HCT116 (cell line): ENCODE results near the gene SMR3A. TPM values are rescaled to one million over a fixed set of nuclear protein-coding genes. Genes with fewer than 3 reads are reported as not detected.

ENCODE experiments used
- ATAC-seq: fragments of 200-7000 bp; cut with Tn5 transposase; 2 replicates; pipeline ENCODE4 v1.9.1; 2020; ENCODE audit warnings: mild to moderate bottlenecking, moderate library complexity
- BruUV-seq: library from RNA; stranded (reverse); fragments of 400-500 nt; replicated peaks from 2 replicates; lab custom pipeline; 2021; lab: Mats Ljungman, UMichigan
- CTCF ChIA-PET: fragments of 300-600 bp; sonication (Branson Sonifier 250); formaldehyde crosslinking; loops from one replicate; lab custom pipeline; 2021; ENCODE audit warnings: antibody characterized with exemption; lab: Charles Lee
- POLR2A ChIA-PET: fragments of 300-600, 350-600 bp; sonication (Branson Sonifier 250); formaldehyde crosslinking; loops from one replicate; lab custom pipeline; 2021; ENCODE audit warnings: antibody characterized with exemption; lab: Charles Lee
- RAD21 ChIA-PET, 2 experiments: fragments of 300-600 bp; sonication (Branson Sonifier 250); formaldehyde crosslinking; loops; one replicate each; lab custom pipeline; 2023; ENCODE audit warnings: low total read pairs in 2 of 2; ENCODE audit not compliant: uncharacterized antibody in 2 of 2, unreplicated experiment in 2 of 2, low non-redundant PET in 1 of 2; lab: Charles Lee
- DNase-seq: peaks from one replicate; pipeline ENCODE4 v3.0.0-alpha.2; 2010; ENCODE audit warnings: low read depth, low spot score
- H2AFZ ChIP-seq: fragments of 200-600 bp; shearing (Covaris generic), sonication (generic); 2 replicates; pipeline ENCODE4 v1.6.1; 2017; ENCODE audit warnings: low read depth, mixed run types, mixed read lengths, antibody characterized with exemption, low read length; ENCODE audit not compliant: poor library complexity, severe bottlenecking
- H3K27ac ChIP-seq: 2 replicates; pipeline ENCODE4 v1.5.1; 2012; ENCODE audit warnings: low read depth, low read length
- H3K27me3 ChIP-seq: fragments of 200-600 bp; sonication (generic); 2 replicates; pipeline ENCODE4 v1.6.1; 2016; ENCODE audit warnings: mixed run types, low read length, mixed read lengths; ENCODE audit not compliant: insufficient read depth
- H3K36me3 ChIP-seq, 2 experiments: fragments of 200-500 bp in 1 of 2; fragments of 200-600 bp in 1 of 2; sonication (Bioruptor generic) in 1 of 2; sonication (generic) in 1 of 2; 2 replicates each; pipeline versions ENCODE4 v1.5.1 to v1.6.1; 2014 to 2016; ENCODE audit warnings: low read length in 2 of 2, inconsistent platforms in 1 of 2, mixed read lengths in 1 of 2, mixed run types in 1 of 2; ENCODE audit not compliant: insufficient read depth in 2 of 2, control insufficient read depth in 1 of 2
- H3K4me1 ChIP-seq, 2 experiments: fragments of 200-600 bp in 1 of 2; sonication (generic) in 1 of 2; 2 replicates each; pipeline versions ENCODE4 v1.5.1 to v1.6.1; 2012 to 2017; ENCODE audit warnings: low read length in 2 of 2, inconsistent platforms in 1 of 2, mild to moderate bottlenecking in 1 of 2, mixed read lengths in 1 of 2, mixed run types in 1 of 2, moderate library complexity in 1 of 2; ENCODE audit not compliant: insufficient read depth in 2 of 2, control insufficient read depth in 1 of 2
- H3K4me2 ChIP-seq: fragments of 200-600 bp; sonication (generic); 2 replicates; pipeline ENCODE4 v1.6.1; 2017; ENCODE audit warnings: mixed run types, low read length, mixed read lengths
- H3K4me3 ChIP-seq, 2 experiments: fragments of 200-600 bp in 1 of 2; sonication (generic) in 1 of 2; replicated peaks in 1 of 2; 2 replicates each; pipeline ENCODE4 v1.5.1; 2011 to 2016; ENCODE audit warnings: low read length in 2 of 2, control low read depth in 1 of 2, low read depth in 1 of 2, mild to moderate bottlenecking in 1 of 2, mixed read lengths in 1 of 2, mixed run types in 1 of 2
- H3K79me2 ChIP-seq: fragments of 200-600 bp; sonication (generic); 2 replicates; pipeline ENCODE4 v1.6.1; 2017; ENCODE audit warnings: mild to moderate bottlenecking, mixed run types, low read length, moderate library complexity, mixed read lengths; ENCODE audit not compliant: insufficient read depth
- H3K9ac ChIP-seq: fragments of 200-600 bp; sonication (generic); 2 replicates; pipeline ENCODE4 v1.6.1; 2016; ENCODE audit warnings: low read length, mixed read lengths
- H3K9me2 ChIP-seq: fragments of 200-600 bp; sonication (generic), shearing (Covaris generic); 2 replicates; pipeline ENCODE4 v1.6.1; 2017; ENCODE audit warnings: mixed run types, mild to moderate bottlenecking, moderate library complexity; ENCODE audit not compliant: insufficient read depth
- H3K9me3 ChIP-seq, 2 experiments: fragments of 200-500 bp in 1 of 2; fragments of 200-600 bp in 1 of 2; sonication (Bioruptor generic) in 1 of 2; sonication (generic) in 1 of 2; 2 replicates each; pipeline ENCODE4 v1.6.1; 2014 to 2017; ENCODE audit warnings: low read length in 2 of 2, mixed read lengths in 2 of 2, inconsistent platforms in 1 of 2, low read depth in 1 of 2, mild to moderate bottlenecking in 1 of 2, mixed run types in 1 of 2, moderate library complexity in 1 of 2; ENCODE audit not compliant: control insufficient read depth in 1 of 2, insufficient read depth in 1 of 2
- H4K20me1 ChIP-seq: fragments of 200-600 bp; sonication (generic), shearing (Covaris generic); 2 replicates; pipeline ENCODE4 v1.6.1; 2017; ENCODE audit warnings: mixed run types, mild to moderate bottlenecking, moderate library complexity; ENCODE audit not compliant: insufficient read depth
- CEBPB ChIP-seq: IDR thresholded peaks from 2 replicates; pipeline ENCODE4 v1.6.1; 2012; ENCODE audit warnings: low read depth
- EZH2 ChIP-seq: fragments of 200-600 bp; sonication (generic); IDR thresholded peaks from 2 replicates; pipeline ENCODE4 v1.6.1; 2017; ENCODE audit warnings: antibody characterized with exemption, mixed run types
- EZH2phosphoT487 ChIP-seq: fragments of 200-600 bp; IDR thresholded peaks from 2 replicates; pipeline ENCODE4 v1.6.1; 2018; ENCODE audit warnings: antibody characterized with exemption, borderline replicate concordance
- FOSL1 ChIP-seq: IDR thresholded peaks from 2 replicates; pipeline ENCODE4 v1.6.1; 2012; ENCODE audit warnings: low read depth
- JUND ChIP-seq: IDR thresholded peaks from 2 replicates; pipeline ENCODE4 v1.6.1; 2012
- POLR2A ChIP-seq: IDR thresholded peaks from 2 replicates; pipeline ENCODE4 v1.7.0; 2011; ENCODE audit warnings: borderline replicate concordance; ENCODE audit not compliant: insufficient read depth, insufficient read length; ENCODE audit errors: extremely low read depth
- SP1 ChIP-seq: IDR thresholded peaks from 2 replicates; pipeline ENCODE4 v1.6.1; 2012; ENCODE audit warnings: low read depth
- TCF7L2 ChIP-seq: IDR thresholded peaks from 2 replicates; pipeline ENCODE4 v1.7.0; 2011; ENCODE audit warnings: borderline replicate concordance, inconsistent platforms; ENCODE audit not compliant: insufficient read depth, insufficient read length; ENCODE audit errors: extremely low read depth
- ZFX ChIP-seq: fragments of 450-650 bp; IDR thresholded peaks from 2 replicates; pipeline ENCODE4 v1.6.1; 2017
- intact Hi-C: fragments of 100-400 bp; cut with micrococcal nuclease; formaldehyde crosslinking; loops from 2 replicates; pipeline ENCODE4 v1.10.0; 2022
- total RNA-seq: library from RNA; stranded (reverse); gene quantifications from one replicate; pipeline ENCODE4 v1.2.1, GENCODE V29; 2021; ENCODE audit not compliant: unreplicated experiment
- TF ChIP-seq, protein P1 (sequence below): IDR thresholded peaks from 2 replicates; pipeline ENCODE4 v1.6.1; 2012; ENCODE audit warnings: low read depth
- TF ChIP-seq, protein P2 (sequence below): IDR thresholded peaks from 2 replicates; pipeline ENCODE4 v1.6.1; 2012

The SMR3A gene
- total RNA-seq, 1 experiment from 2014 or later, result not detected

- RAD21 ChIA-PET, result no interaction called here
- Histone ChIP-seq H3K9me2 (no peaks in the 10 kb centered on the region), H2AFZ (no peak overlapping the region), H3K36me3 (no peaks in the 10 kb centered on the region), H3K27ac (no peak overlapping the region), H3K79me2 (no peaks in the 10 kb centered on the region), H3K9ac (no peak overlapping the region), H3K4me1 (no peaks in the 10 kb centered on the region), H4K20me1 (no peaks in the 10 kb centered on the region), H3K4me3 (no peak overlapping the region), H3K27me3 (no peaks in the 10 kb centered on the region), H3K4me2 (no peak overlapping the region), H3K9me3 (no peaks in the 10 kb centered on the region)
- POLR2A ChIA-PET, result no interaction called here
- DNase-seq (no peak), ATAC-seq (no peak)
- no TSS peak for BruUV-seq
- intact Hi-C loops, result no loop called here
- TF ChIP-seq, protein P1, sequence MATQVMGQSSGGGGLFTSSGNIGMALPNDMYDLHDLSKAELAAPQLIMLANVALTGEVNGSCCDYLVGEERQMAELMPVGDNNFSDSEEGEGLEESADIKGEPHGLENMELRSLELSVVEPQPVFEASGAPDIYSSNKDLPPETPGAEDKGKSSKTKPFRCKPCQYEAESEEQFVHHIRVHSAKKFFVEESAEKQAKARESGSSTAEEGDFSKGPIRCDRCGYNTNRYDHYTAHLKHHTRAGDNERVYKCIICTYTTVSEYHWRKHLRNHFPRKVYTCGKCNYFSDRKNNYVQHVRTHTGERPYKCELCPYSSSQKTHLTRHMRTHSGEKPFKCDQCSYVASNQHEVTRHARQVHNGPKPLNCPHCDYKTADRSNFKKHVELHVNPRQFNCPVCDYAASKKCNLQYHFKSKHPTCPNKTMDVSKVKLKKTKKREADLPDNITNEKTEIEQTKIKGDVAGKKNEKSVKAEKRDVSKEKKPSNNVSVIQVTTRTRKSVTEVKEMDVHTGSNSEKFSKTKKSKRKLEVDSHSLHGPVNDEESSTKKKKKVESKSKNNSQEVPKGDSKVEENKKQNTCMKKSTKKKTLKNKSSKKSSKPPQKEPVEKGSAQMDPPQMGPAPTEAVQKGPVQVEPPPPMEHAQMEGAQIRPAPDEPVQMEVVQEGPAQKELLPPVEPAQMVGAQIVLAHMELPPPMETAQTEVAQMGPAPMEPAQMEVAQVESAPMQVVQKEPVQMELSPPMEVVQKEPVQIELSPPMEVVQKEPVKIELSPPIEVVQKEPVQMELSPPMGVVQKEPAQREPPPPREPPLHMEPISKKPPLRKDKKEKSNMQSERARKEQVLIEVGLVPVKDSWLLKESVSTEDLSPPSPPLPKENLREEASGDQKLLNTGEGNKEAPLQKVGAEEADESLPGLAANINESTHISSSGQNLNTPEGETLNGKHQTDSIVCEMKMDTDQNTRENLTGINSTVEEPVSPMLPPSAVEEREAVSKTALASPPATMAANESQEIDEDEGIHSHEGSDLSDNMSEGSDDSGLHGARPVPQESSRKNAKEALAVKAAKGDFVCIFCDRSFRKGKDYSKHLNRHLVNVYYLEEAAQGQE, result no peak
- TF ChIP-seq EZH2 (no peak), FOSL1 (no peak), CEBPB (no peak)
- CTCF ChIA-PET, result no interaction called here
These were observed 24.5 kb upstream of the SMR3A start for GRCh38 chr4:70336043-70336442.

DNA sequence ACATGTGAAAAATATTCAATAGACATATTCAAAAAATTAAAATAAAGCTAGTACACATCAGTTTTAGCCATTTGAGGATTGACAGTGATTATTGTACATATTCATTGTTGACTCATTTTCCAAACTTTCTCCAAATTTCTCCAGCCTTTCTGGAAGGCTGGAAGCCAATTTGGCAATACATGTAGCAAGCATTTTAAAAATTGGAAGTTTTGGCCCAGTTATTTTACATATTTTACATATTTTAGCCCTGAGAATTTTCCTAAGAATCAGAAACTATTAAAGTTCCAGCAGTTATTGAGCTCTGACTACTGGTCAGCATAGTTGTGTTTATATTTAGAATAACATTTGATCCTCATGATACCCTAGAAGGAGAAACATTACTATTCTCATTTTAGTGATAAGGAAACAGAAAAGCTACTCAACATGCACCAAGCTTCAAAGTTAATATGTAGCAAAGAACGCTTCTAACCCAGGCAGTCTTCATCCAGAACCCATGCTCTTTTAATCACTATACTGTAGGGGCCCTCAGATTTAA, 22.6 kb upstream of the SMR3A start:
- Histone ChIP-seq H3K4me2 (no peak overlapping the region), H3K79me2 (no peaks in the 10 kb centered on the region), H3K36me3 (no peaks in the 10 kb centered on the region), H3K27ac (no peak overlapping the region), H3K4me3 (no peak overlapping the region), H3K4me1 (no peaks in the 10 kb centered on the region), H3K27me3 (no peaks in the 10 kb centered on the region), H3K9ac (no peak overlapping the region), H3K9me3 (no peaks in the 10 kb centered on the region), H4K20me1 (no peaks in the 10 kb centered on the region), H2AFZ (no peak overlapping the region), H3K9me2 (no peaks in the 10 kb centered on the region)
- BruUV-seq, result no TSS peak
- ChIA-PET CTCF (no interaction called here), RAD21 (no interaction called here), POLR2A (no interaction called here)
- intact Hi-C loops, result no loop called here
- no peak for DNase-seq
- ATAC-seq, result no peak
- TF ChIP-seq POLR2A (no peak), EZH2phosphoT487 (no peak), SP1 (no peak), TCF7L2 (no peak), JUND (no peak), ZFX (no peak)
- TF ChIP-seq, protein P1, result no peak
- TF ChIP-seq, protein P2, sequence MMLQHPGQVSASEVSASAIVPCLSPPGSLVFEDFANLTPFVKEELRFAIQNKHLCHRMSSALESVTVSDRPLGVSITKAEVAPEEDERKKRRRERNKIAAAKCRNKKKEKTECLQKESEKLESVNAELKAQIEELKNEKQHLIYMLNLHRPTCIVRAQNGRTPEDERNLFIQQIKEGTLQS, result no peak
- TF ChIP-seq, all 23 proteins: peak for 0
